GM21528 (cell line): ENCODE results near the gene CCDC107.
A peak's percentile ranks its signal among the peaks of the same experiment; 100 is the strongest.
"Not testable (repeated sequence)": the region's sequence is repeated elsewhere in the genome, so short reads cannot be mapped to it uniquely, and the experiment has no call there.

Experiments
- ATAC-seq: cut with Tn5 transposase; IDR thresholded peaks from one replicate; pipeline ENCODE4 v1.9.1; 2021; ENCODE audit warnings: mild to moderate bottlenecking, moderate library complexity; ENCODE audit not compliant: unreplicated experiment, low FRiP score

The CCDC107 gene

GRCh38 chr9:35658137-35658967, at the start of gene CCDC107:
Gene CCDC107 (plus strand): TSS chr9:35658292. CDS start chr9:35658380, 88 bp downstream.
- ATAC-seq, result peak; percentile 54

DNA sequence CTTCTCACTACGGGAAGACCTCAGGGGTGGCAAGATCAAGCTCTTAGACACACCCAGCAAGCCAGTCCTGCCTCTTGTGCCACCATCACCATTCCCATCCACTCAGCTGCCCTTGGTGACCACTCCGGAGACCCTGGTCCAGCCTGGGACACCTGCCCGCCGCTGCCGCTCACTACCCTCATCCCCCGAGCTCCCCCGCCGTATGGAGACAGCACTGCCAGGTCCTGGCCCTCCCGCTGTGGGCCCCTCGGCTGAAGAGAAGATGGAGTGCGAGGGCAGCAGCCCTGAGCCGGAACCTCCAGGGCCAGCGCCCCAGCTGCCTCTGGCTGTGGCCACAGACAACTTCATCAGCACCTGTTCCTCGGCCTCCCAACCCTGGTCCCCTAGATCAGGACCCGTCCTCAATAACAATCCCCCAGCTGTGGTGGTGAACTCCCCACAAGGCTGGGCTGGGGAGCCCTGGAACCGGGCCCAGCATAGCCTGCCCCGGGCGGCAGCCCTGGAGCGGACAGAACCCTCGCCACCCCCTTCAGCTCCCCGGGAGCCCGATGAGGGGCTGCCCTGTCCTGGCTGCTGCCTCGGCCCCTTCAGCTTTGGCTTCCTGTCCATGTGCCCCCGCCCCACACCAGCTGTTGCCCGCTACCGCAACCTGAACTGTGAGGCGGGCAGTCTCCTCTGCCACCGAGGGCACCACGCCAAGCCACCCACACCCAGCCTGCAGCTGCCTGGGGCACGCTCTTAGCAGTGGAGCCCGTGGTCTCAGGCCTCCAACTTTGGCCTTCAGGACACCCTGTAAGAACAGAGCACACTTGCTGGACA, 48.9 kb upstream of the CCDC107 start:
- ATAC-seq, result no peak

DNA sequence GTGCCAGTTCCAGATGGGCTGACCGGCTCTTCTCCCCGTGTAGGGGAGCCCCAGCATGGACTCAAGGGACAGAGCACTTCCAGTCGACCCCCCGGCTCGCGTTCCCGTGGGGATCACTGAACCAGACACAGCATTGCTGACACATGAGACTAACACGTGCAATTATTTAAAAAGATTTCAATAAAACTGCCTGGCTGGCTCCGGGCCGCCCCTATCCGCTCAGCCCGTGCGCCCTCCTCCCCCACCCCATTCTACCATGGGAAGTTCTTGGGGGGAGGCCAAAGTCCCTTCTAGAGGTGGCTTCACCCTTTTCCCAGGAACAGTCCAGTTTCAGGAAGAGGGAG, 48.3 kb upstream of the CCDC107 start:
- ATAC-seq, result no peak

DNA sequence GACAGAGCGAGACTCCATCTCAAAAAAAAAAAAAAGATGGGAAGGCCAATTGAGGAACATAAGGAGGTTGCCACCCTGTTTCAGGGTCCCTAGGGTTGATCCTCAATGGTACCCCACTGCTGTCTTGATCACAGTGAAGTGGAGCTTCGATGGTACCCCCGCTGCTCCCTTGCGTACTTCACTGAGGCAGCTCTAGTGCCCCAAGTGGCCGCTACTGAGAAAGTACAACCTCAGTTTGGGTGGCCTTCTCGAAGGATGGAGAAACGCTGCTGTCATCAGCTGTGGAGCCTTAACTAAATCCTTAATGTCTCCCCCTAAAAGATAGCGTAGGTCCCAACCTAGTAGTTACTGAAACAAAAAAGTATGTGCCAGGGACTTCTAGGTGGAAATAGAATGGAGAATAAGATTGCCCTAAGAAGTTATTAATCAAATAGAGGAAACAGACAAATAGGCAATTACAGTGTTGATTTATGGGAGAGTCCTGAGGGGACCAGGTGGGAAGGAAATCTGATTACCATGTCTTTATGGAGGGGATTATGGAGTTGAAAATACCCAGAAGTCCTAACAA, 46.8 kb upstream of the CCDC107 start:
- no peak for ATAC-seq

DNA sequence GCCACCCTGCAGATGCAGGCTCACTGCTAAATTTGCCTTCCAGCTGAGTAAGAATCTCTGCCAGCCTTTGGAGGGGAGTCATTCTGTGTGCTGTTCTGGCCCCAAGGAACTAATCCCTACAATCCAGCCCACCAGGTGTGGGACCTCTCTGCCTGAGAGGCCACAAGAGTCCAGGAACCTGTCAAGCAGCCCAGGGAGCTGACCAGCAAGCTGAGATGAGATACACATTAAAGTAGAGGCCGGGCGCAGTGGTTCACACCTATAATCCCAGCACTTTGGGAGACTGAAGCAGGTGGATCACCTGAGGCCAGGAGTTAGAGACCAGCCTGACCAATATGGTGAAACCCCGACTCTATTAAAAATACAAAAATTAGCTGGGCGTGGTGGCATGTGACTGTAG, 46.0 kb upstream of the CCDC107 start:
- ATAC-seq, result not testable (repeated sequence)

- no peak for ATAC-seq
These were observed 45.2 kb upstream of the CCDC107 start for GRCh38 chr9:35612843-35613242.

- no peak for ATAC-seq
These were observed 42.0 kb upstream of the CCDC107 start for GRCh38 chr9:35615981-35616680.

GRCh38 chr9:35616681-35617459, 41.2 kb upstream of the CCDC107 start:
- no peak for ATAC-seq

DNA sequence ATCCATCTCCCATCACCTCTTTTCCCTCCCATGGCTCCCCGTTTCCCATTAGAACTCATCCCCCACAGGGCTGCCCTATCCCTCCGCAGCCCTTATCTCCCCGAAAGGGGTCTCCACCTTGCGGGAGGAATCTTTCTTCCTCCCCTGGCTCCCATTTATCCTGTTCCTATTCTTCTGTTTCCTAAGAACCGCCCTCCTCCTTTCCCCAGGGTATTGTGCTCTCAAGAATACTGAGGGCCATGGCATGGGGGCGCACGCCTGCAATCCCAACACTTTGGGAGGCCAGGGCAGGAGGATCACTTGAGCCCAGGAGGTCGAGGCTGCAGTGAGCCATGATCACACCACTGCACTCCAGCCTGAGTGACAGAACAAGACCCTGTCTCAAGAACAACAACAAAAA, 40.5 kb upstream of the CCDC107 start:
- ATAC-seq, result no peak

- no peak for ATAC-seq
These were observed 39.8 kb upstream of the CCDC107 start, which contains the start of gene CD72 for GRCh38 chr9:35618325-35618727. Gene CD72 (minus strand): TSS chr9:35618413. CDS start chr9:35618303, 110 bp downstream.

DNA sequence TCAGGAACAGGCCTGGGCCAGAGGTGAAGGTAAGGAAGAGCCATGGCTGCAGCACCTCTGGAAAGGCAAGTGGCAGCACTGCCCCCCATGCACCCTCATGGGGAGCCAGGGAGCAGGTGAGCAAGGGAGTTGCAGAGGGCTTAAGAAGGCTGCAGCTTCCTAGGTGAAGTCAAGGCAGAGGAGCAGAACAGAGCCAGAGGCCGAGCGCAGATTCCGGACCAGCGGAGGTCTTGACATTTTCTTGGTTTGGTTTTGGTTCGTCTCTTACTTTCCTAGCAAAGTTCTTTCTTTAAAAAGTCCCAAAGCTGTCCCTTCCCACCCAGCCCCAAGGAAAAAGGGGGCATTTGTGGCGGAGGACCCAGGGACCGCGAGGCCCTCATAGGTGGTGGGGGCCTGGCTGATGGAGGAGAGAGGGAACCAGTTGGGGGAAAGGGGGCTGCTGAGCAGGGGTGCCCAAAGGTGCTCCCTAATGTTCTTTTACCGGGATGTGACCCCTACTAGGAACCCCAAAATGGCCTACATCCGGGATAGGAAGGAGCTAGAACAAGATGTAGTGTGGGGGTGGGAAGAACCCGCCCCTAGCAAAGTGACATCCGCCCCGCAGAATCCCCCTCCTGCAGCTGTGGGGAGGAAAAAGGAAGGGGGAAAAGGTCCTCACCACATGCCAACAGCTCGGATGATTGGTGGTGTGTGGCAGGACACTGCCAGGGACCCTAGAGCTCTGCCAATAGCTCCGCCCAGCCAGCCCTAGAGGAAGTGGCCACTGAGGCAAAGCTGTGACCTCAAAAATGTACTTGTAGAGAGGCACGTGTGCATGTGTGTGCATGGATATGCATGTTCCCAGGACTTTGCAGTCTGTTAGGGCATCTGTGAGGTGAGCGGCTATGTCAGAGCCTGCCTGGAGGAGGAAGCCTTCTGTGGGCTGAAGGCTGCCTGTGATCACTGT, 39.0 kb upstream of the CCDC107 start:
- peak; percentile 48 for ATAC-seq

- ATAC-seq, result peak; percentile 40
These were observed 38.3 kb upstream of the CCDC107 start for GRCh38 chr9:35619800-35620158.

- ATAC-seq, result no peak
These were observed 30.5 kb upstream of the CCDC107 start for GRCh38 chr9:35627575-35627974.

DNA sequence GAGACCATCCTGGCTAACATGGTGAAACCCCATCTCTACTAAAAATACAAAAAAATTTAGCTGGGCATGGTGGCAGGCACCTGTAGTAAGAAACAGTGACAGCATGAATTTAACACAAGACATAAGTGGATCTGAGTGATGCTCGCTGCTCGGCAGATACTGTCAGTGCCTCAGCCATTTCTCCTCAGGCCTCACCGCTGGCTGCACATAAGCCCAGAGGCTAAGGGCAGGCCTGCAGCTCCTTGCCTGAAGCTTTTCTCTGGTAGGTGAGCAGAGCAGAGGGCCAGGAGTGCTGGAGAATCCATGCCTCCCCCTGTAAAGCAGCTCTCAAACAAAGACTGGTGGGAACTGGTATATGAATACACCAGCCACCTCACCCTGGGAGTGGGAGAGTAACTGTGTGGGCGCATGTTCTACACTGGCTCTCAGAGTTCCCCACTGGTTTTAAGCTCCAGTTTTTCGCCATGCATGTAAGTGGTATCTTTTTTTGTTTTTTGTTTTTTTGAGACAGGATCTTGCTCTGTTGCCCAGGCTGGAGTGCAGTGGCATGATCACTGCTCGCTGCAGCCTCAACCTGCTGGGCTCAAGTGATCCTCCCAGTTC, 29.6 kb upstream of the CCDC107 start:
- no peak for ATAC-seq

DNA sequence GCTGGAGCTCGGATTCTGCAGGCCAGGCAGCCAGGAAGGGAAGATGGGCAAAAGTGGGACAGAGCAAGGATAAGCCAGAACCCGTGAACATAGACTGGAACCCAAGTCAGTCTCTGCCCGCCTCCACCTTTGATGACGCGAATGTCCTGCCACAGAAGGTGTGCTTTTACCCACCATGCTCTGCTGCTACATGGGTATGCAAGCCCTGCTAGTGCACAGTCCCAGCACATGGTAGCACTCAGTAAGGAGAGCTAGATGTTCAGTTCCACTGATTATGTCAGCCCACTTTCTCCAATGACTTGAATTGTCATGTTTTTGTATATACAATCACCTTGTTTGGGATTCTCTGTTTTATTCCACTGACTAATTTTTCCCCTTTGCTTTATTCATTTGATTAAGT, 28.5 kb upstream of the CCDC107 start:
- no peak for ATAC-seq

- ATAC-seq, result no peak
These were observed 22.4 kb upstream of the CCDC107 start for GRCh38 chr9:35635730-35636129.

DNA sequence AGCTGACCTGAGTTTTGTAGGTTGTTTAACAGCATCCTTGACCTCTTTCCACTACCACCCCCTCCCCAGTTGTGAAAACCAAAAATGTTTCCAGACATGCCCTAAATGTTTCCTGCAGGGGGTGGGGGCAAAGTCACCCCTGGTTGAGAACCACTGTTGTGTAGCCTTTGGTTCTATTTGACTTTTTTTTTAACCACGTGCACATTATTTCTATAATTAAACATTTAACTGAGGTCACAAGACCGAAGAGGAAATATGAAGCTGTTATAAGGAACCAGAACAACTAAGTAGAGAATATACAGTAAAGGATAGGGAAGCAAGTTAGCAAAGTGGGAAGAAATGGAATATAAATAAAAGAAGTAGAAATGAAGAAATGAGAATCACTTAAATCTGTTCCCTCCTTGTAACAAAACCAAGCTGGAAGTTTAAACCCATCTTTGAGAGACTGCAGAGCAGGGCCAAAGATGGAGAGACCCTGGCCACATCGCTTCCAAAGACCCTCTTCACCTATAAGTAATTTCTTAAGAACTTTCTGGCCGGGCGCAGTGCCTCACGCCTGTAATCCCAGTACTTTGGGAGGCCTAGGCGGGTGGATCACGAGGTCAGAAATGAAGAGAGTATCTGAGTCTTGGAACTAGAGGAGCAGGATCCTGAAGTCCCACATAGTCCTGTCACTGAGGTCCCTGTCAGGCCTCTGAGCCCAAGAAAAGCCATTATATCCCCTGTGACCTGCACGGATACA, 21.8 kb upstream of the CCDC107 start:
- no peak for ATAC-seq

DNA sequence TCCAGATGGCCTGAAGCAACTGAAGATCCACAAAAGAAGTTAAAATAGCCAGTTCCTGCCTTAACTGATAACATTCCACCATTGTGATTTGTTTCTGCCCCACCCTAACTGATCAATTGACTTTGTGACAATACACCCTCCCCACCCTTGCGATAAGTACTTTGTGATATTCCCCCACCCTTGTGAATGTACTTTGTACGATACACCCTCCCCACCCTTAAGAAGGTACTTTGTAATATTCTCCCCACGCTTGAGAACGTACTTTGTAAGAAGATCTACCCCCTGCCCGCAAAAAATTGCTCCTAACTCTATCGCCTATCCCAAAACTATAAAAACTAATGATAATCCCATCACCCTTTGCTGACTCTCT, 21.2 kb upstream of the CCDC107 start:
- not testable (repeated sequence) for ATAC-seq
